HepG2 (cell line): ENCODE results near the gene MYO7B. TPM values are rescaled to one million over a fixed set of nuclear protein-coding genes. Genes with fewer than 3 reads are reported as not detected.

Experiments
- ATAC-seq: fragments of 200-7000 bp; cut with Tn5 transposase; 3 replicates; pipeline ENCODE4 v1.9.1; 2020; ENCODE audit warnings: mild to moderate bottlenecking, moderate library complexity
- BruUV-seq: library from RNA; stranded (reverse); fragments of 400-500 nt; replicated peaks from 2 replicates; lab custom pipeline; 2021; lab: Mats Ljungman, UMichigan
- CTCF ChIA-PET: fragments of 300-600 bp; formaldehyde crosslinking; extraction: SDS; loops from one replicate; lab custom pipeline; 2021; ENCODE audit warnings: low total read pairs, inconsistent platforms, low intra/inter-chr PET ratio; lab: Yijun Ruan, JAX
- POLR2A ChIA-PET: fragments of 350-600 bp; sonication (Branson Sonifier 250); formaldehyde crosslinking; loops from one replicate; lab custom pipeline; 2020; ENCODE audit warnings: antibody characterized with exemption, inconsistent platforms; lab: Yijun Ruan, JAX
- DNase-seq: peaks from one replicate; pipeline ENCODE4 v3.0.0-alpha.2; 2015; ENCODE audit warnings: low spot score
- FAIRE-seq: peaks from 3 replicates; lab custom pipeline; 2011; peaks lifted over from hg19 to GRCh38; lab: Jason Lieb, UNC
- H2AFZ ChIP-seq: one replicate; pipeline ENCODE4 v1.6.1; 2011; ENCODE audit warnings: low read length, inconsistent platforms
- H3K27ac ChIP-seq: fragments of 300-600 bp; 3 replicates; pipeline ENCODE4 v1.8.0; 2011; ENCODE audit warnings: mixed run types, mild to moderate bottlenecking, mixed read lengths, low read length, inconsistent platforms; ENCODE audit not compliant: insufficient read depth; ENCODE audit errors: extremely low read length
- H3K27me3 ChIP-seq, 2 experiments: fragments of 200-600 bp in 1 of 2; 2 replicates in 1 of 2; 3 replicates in 1 of 2; pipeline versions ENCODE4 v1.6.0 to v1.8.0; 2011; ENCODE audit warnings: low read length in 2 of 2, mild to moderate bottlenecking in 2 of 2, moderate library complexity in 2 of 2, inconsistent platforms in 1 of 2; ENCODE audit not compliant: insufficient read depth in 2 of 2, control insufficient read depth in 1 of 2
- H3K36me3 ChIP-seq, 2 experiments: fragments of 200-600 bp in 1 of 2; replicated peaks in 1 of 2; 2 replicates in 1 of 2; 3 replicates in 1 of 2; pipeline versions ENCODE4 v1.5.1 to v1.8.0; 2011; ENCODE audit warnings: low read length in 2 of 2, inconsistent platforms in 1 of 2; ENCODE audit not compliant: insufficient read depth in 2 of 2, control insufficient read depth in 1 of 2
- H3K4me1 ChIP-seq: 2 replicates; pipeline ENCODE4 v1.5.1; 2012; ENCODE audit warnings: low read length, inconsistent platforms; ENCODE audit not compliant: insufficient read depth
- H3K4me2 ChIP-seq: 2 replicates; pipeline ENCODE4 v1.6.0; 2011; ENCODE audit warnings: low read depth, low read length, inconsistent platforms
- H3K4me3 ChIP-seq, 3 experiments: fragments of 200-600 bp in 1 of 3; sonication (generic), shearing (Covaris generic) in 1 of 3; replicated peaks in 1 of 3; 2 replicates each; pipeline ENCODE4 v1.5.1; 2011 to 2016; ENCODE audit warnings: low read length in 3 of 3, inconsistent platforms in 2 of 3, low read depth in 2 of 3, mild to moderate bottlenecking in 2 of 3, control low read depth in 1 of 3, mixed read lengths in 1 of 3; ENCODE audit not compliant: insufficient read depth in 1 of 3
- H3K79me2 ChIP-seq: one replicate; pipeline ENCODE4 v1.6.1; 2011; ENCODE audit warnings: low read length, inconsistent platforms; ENCODE audit not compliant: insufficient read depth
- H3K9ac ChIP-seq: 2 replicates; pipeline ENCODE4 v1.6.0; 2011; ENCODE audit warnings: mild to moderate bottlenecking, low read depth, low read length, inconsistent platforms; ENCODE audit not compliant: insufficient read depth
- H3K9me3 ChIP-seq: 2 replicates; pipeline ENCODE4 v1.5.1; 2012; ENCODE audit warnings: mild to moderate bottlenecking, low read length
- H4K20me1 ChIP-seq: 2 replicates; pipeline ENCODE4 v1.6.0; 2011; ENCODE audit warnings: inconsistent platforms, mild to moderate bottlenecking, low read length, moderate library complexity; ENCODE audit not compliant: insufficient read depth
- HOXD1 ChIP-seq: sonication (generic); formaldehyde crosslinking; IDR thresholded peaks from 2 replicates; pipeline ENCODE4 v1.5.0; 2020; ENCODE audit warnings: missing genetic modification reagents
- ZNF484 ChIP-seq: sonication (generic); formaldehyde crosslinking; IDR thresholded peaks from 2 replicates; pipeline ENCODE4 v1.5.1; 2020; ENCODE audit warnings: mild to moderate bottlenecking, low read depth, missing genetic modification reagents, borderline replicate concordance
- ZZZ3 ChIP-seq: sonication (generic); formaldehyde crosslinking; IDR thresholded peaks from 2 replicates; pipeline ENCODE4 v1.4.0; 2020; ENCODE audit warnings: missing genetic modification reagents, mild to moderate bottlenecking, borderline replicate concordance
- WGBS: methylation state at CpG from one replicate; pipeline ENCODE4 v1.1.6; 2017; ENCODE audit warnings: low lambda C conversion rate; 5-methylcytosine and 5-hydroxymethylcytosine counted together
- in situ Hi-C: cut with HindIII; loops from 2 replicates; pipeline ENCODE4 v1.10.0; 2017; ENCODE audit warnings: low pct_unique_long_range_greater_than_20kb; ENCODE audit not compliant: extremely low pct_ligation_motif_present
- intact Hi-C: fragments of 100-400 bp; cut with micrococcal nuclease; formaldehyde crosslinking; loops from one replicate; pipeline ENCODE4 v1.10.0; 2022; ENCODE audit not compliant: unreplicated experiment
- polyA plus RNA-seq, 8 experiments: library from polyadenylated mRNA; depleted of rRNA in 3 of 8; stranded (reverse) in 7 of 8; unstranded in 1 of 8; fragments of >200 nt; fragmentation: Illumina TruSeq in 4 of 8; extraction: Trizol in 4 of 8; gene quantifications; 2 replicates each; pipeline versions ENCODE4 v1.2.1 to v1.2.3, GENCODE V29; 2011 to 2016; ENCODE audit warnings: low read depth in 4 of 8, missing spikeins in 1 of 8, mixed read lengths in 1 of 8; ENCODE audit not compliant: insufficient read depth in 1 of 8
- total RNA-seq, 5 experiments: library from RNA; depleted of rRNA; stranded (reverse); fragments of >200 nt; fragmentation: Illumina TruSeq; extraction: Trizol; gene quantifications; 2 replicates each; pipeline ENCODE4 v1.2.3, GENCODE V29; 2016; ENCODE audit warnings: low read depth in 1 of 5
- TF ChIP-seq, protein P1 (sequence below): sonication (generic); formaldehyde crosslinking; IDR thresholded peaks from 2 replicates; pipeline ENCODE4 v1.5.1; 2020; ENCODE audit warnings: mild to moderate bottlenecking, missing genetic modification reagents, borderline replicate concordance

MYO7B gene
- total and polyA plus RNA-seq, 2 of the 13 experiments (the other 11 are each of a cell fraction or from before 2014, with no cell fraction given): not detected

DNA sequence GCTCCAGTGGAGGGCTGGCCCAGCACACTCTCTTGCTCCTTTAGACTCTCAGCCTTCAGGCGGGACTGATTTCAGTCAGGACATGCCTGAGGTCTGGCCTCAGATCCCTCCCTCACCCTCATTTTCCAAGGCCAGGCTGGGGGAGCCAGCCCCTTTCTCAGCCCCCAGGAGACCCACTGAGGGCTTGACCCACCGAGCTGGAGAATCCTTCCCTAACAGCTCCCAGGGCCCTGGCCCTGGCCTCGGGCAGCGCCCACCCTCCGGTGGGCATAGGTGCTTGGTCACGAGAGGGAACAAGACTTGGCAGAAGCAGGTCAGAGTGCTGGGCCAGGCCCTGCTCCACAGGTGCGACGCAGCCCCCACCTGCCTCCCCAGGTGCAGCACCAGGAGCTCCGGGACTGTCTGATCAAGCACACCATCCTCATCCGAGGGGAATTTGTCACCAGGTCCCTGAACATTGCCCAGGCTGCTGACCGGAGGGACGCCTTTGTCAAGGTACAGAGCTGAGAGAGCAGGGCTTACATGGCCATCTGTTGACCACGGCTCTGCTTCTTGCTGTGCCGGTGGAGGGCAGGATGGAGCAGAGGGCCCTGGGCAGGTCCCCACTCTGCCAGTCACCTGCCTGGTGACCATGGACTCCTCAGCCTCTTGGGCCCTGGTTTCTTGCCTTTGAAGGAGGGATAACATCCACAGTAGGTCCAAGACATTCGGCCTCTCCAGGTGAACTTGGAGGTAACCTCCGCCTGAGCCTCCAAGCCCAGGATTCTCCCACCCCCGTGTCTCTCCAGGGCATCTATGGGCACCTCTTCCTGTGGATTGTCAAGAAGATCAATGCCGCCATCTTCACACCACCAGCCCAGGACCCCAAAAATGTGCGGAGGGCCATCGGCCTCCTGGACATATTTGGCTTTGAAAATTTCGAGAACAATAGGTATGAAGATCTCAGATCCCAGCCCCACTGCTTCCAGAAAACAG lies 46.3 kb downstream of the MYO7B start:
- in situ Hi-C loops: no loop called here

More for the DNA sequence above, 46.3 kb downstream of the MYO7B start:
- Histone ChIP-seq H4K20me1 (no peaks in the 10 kb centered on the region), H3K36me3 (no peaks in the 10 kb centered on the region), H3K4me1 (no peaks in the 10 kb centered on the region), H3K9ac (no peak overlapping the region), H3K9me3 (no peaks in the 10 kb centered on the region), H3K4me2 (no peak overlapping the region), H3K79me2 (no peaks in the 10 kb centered on the region), H3K27ac (no peak overlapping the region), H3K27me3 (peaks cover 16 to 92% of the 10 kb centered on the region in 2 experiments), H2AFZ (no peak overlapping the region), H3K4me3 (no peak overlapping the region)
- DNase-seq (no peak), FAIRE-seq (no peak), ATAC-seq (peak; percentile 18; the same call in 2 of the 3 replicates)
- POLR2A ChIA-PET: interaction anchor here (1.2 kb wide), 1 partner anchor 9 kb away, joined by 4 read pairs; no protein-coding TSS in a partner anchor
- intact Hi-C loops: no loop called here
- CTCF ChIA-PET: no interaction called here
- no TSS peak for BruUV-seq
- 41% methylated on average over 10 of the region's 21 CpGs for WGBS
- TF ChIP-seq, protein P1, sequence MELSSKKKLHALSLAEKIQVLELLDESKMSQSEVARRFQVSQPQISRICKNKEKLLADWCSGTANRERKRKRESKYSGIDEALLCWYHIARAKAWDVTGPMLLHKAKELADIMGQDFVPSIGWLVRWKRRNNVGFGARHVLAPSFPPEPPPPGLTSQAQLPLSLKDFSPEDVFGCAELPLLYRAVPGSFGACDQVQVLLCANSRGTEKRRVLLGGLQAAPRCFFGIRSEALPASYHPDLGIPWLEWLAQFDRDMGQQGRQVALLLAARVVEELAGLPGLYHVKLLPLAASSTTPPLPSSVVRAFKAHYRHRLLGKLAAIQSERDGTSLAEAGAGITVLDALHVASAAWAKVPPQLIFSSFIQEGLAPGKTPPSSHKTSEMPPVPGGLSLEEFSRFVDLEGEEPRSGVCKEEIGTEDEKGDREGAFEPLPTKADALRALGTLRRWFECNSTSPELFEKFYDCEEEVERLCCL: no peak
- TF ChIP-seq HOXD1 (CRISPR knock-in tag): no peak
- TF ChIP-seq ZZZ3 (CRISPR knock-in tag): 0 out of 2 replicates have a peak, but pooled peaks have one; percentile 26
- TF ChIP-seq ZNF484: no peak
